ENCODE data around the gene TEAD2. TPM values are rescaled to one million over a fixed set of nuclear protein-coding genes. Genes with fewer than 3 reads are reported as not detected.

TEAD2 gene
- total and polyA plus RNA-seq, 9 of the 15 experiments (the other 6 are each of a cell fraction or from before 2014, with no cell fraction given): 1.6 to 27.0 (median 13.9) TPM

DNA sequence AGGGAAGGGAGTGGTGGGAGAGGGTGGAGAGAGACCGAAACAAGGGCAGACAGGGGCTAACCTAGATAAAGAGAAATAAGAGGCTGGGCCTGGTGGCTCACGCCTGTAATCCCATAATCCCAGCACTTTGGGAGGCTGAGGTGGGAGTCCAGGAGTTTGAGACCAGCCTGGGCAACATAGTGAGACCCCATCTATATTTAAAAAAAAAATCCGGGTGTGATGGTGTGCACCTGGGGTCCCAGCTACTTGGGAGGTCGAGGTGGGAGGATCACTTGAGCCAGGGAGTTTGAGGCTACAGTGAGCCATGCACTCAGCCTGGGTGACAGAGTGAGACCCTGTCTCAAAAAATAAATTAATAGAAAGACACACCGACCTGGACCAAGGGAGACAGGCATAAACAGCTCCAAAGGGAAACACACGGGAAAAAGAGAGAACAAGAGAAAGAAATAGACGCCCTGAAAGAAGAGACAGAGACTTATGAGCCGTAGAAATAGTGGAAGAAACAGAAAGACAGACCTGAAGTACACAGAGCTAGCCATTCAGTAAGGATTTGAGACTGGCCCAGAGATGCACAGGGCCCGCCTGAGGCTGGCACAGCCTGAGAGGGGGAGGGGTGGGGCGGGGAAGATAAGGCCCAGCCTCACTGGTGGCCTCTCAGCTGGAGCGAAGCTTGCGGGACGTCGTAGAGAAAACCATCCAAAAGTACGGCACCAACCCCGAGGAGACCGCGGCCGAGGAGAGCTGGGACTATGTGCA lies 24.8 kb downstream of the TEAD2 start (continued):
- TF ChIP-seq RBM25 (IDR thresholded peaks at IDR 0.05; ENCODE audit: low read depth, low read length, severe bottlenecking): peak; percentile 31
- no peak for TF ChIP-seq ZNF79 (CRISPR knock-in tag; IDR thresholded peaks at IDR 0.05; ENCODE audit: low read depth)
- TF ChIP-seq MEIS2 (IDR thresholded peaks at IDR 0.05; ENCODE audit: partially characterized antibody): no peak
- no peak for TF ChIP-seq BCOR (IDR thresholded peaks at IDR 0.05)

- intact Hi-C loops (cut with micrococcal nuclease) (no loop called here), in situ Hi-C loops (cut with MboI) (no loop called here)
- Histone ChIP-seq H2AFZ (ENCODE audit: low read depth, low read length) (no peak overlapping the region), H3K27ac (ENCODE audit: extremely low read depth, low read depth, low read length) (no peak overlapping the region), H3K4me2 (ENCODE audit: insufficient read depth, low read length) (no peak overlapping the region), H3K79me2 (ENCODE audit: control insufficient read depth, insufficient read depth, low read length) (no peaks in the 10 kb centered on the region), H4K20me1 (replicated peaks; ENCODE audit: control insufficient read depth, insufficient read depth, low read length) (no peaks in the 10 kb centered on the region), H3K4me1 (replicated peaks in 1 of 2; ENCODE audit: control insufficient read depth in 2 of 2, insufficient read depth in 2 of 2, low read length in 2 of 2) (peaks cover 40 to 69% of the 10 kb centered on the region in 2 experiments), H3K9me3 (replicated peaks; ENCODE audit: control insufficient read depth, insufficient read depth, low read depth, low read length) (no peaks in the 10 kb centered on the region), H3K4me3 (no peak overlapping the region), H3K36me3 (ENCODE audit: control insufficient read depth, insufficient read depth, low read length) (peaks cover 9% of the 10 kb centered on the region; the same call in 1 of the 3 replicates), H3K27me3 (ENCODE audit: control insufficient read depth in 2 of 2, insufficient read depth in 2 of 2, low read length in 2 of 2) (no peaks in the 10 kb centered on the region), H3K9ac (ENCODE audit: insufficient read depth in 1 of 2, low read depth in 2 of 2, low read length in 2 of 2) (peak overlapping the region in 1 of 2 experiments; percentile 84; a peak in 2 of 4 replicates), H3K9me1 (ENCODE audit: control insufficient read depth, insufficient read depth, low read length) (no peaks in the 10 kb centered on the region)
- WGBS (ENCODE audit: insufficient coverage, low coverage, missing lambda C conversion rate): 66% methylated on average over 9 of the region's 10 CpGs
- BruUV-seq (replicated peaks): no TSS peak
- CTCF ChIA-PET (ENCODE audit: low intra/inter-chr PET ratio): interaction anchor here (0.5 kb wide), 1 partner anchor 58 kb away, joined by 3 read pairs; no protein-coding TSS in a partner anchor
- FAIRE-seq: no peak
- POLR2A ChIA-PET: interaction anchor here (1.3 kb wide), 1 partner anchor 159 kb away, joined by 4 read pairs; no protein-coding TSS in a partner anchor
- no peak for DNase-seq (ENCODE audit: extremely low read depth in 1 of 4, low spot score in 3 of 4)
- TF ChIP-seq, protein P1, sequence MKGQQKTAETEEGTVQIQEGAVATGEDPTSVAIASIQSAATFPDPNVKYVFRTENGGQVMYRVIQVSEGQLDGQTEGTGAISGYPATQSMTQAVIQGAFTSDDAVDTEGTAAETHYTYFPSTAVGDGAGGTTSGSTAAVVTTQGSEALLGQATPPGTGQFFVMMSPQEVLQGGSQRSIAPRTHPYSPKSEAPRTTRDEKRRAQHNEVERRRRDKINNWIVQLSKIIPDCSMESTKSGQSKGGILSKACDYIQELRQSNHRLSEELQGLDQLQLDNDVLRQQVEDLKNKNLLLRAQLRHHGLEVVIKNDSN (CRISPR knock-in tag; IDR thresholded peaks at IDR 0.05): 0 out of 2 replicates have a peak, but pooled peaks have one; percentile 21
- no peak for TF ChIP-seq NRF1 (conservative IDR thresholded peaks at IDR 0.05 in 1 of 2, IDR thresholded peaks at IDR 0.05 in 1 of 2)
- no peak for TF ChIP-seq CHD2 (IDR thresholded peaks at IDR 0.05; ENCODE audit: low read depth, low read length)
- TF ChIP-seq ZNF263 (CRISPR knock-in tag; IDR thresholded peaks at IDR 0.05; ENCODE audit: borderline replicate concordance): peak; percentile 85
- TF ChIP-seq ASH1L (IDR thresholded peaks at IDR 0.05; ENCODE audit: borderline replicate concordance, low read depth, partially characterized antibody): no peak
- no peak for TF ChIP-seq ZNF830 (CRISPR knock-in tag; IDR thresholded peaks at IDR 0.05)
- TF ChIP-seq NFIC (IDR thresholded peaks at IDR 0.05): no peak
- ATAC-seq: no peak
Measured at GRCh38 chr19:49336482-49337266, 25.5 kb downstream of the TEAD2 start.

All from K562 (cell line).